Inflammatory macrophage treated with lipopolysaccharide for 4 hours (primary cell): ENCODE measurements around the gene MDM4.
"Not testable (repeated sequence)": the region's sequence is repeated elsewhere in the genome, so short reads cannot be mapped to it uniquely, and the experiment has no call there.

Experiments
- DNase-seq: peaks from one replicate; pipeline ENCODE4 v3.0.0-alpha.2; 2020

MDM4 gene

GRCh38 chr1:204520834-204521709, 4.9 kb downstream of the MDM4 start:
- peak; percentile 40 for DNase-seq

DNA sequence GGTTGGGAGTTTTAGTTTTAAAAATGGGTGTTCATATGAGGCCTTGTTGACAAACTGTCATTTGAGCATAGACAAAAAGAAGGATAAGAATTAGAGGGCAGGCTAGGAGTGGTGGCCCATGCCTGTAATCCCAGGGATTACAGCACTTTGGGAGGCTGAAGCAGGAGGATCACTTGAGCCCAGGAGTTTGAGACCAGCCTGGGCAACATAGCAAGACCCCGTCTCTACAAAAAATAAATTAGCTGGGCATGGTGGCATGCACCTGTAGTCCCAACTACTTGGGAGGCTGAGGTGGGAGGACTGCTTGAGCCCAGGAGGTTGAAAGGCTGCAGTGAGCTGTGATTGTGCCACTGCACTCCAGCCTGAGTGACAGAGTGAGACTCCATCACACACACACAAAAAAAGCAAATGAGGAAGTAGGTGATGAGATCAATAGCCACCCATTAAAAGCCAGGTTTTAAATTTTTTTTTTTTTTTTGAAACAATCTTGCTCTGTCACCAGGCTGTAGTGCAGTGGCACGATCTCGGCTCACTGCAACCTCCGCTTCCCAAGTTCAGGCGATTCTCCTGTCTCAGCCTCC, 5.8 kb downstream of the MDM4 start:
- not testable (repeated sequence) for DNase-seq

GRCh38 chr1:204523605-204524215, 7.5 kb downstream of the MDM4 start:
- DNase-seq: no peak

- DNase-seq: no peak
Observed at GRCh38 chr1:204524986-204525385, 8.8 kb downstream of the MDM4 start.

- DNase-seq: no peak
Observed at GRCh38 chr1:204528241-204528640, 12.0 kb downstream of the MDM4 start.

GRCh38 chr1:204528677-204529076, 12.5 kb downstream of the MDM4 start:
- DNase-seq: no peak

DNA sequence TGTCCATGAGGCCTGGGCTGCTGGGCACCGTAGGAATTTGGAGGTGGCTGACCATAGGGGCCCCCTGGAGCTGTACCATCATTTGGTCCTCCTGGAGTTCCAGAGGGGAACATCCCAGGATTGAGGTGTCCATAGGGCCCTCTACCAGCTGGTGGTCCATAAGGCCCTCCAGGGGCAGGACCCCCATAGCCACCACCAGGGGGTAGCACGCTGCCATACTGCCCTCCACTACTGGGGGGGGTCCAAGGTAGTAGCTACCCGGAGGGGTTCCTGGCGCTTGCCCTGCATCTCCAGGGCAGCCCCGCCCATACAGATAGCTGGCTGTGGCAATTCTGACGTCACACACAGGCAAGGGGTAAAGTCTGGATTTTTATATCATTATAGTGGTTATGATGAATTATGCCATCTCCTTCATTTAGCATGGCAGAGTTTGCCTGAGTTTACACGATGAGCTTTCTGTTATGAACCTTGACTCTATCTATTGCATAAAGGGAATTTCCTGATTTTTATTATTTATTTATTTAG, 13.2 kb downstream of the MDM4 start:
- DNase-seq: no peak

GRCh38 chr1:204530932-204531331, 14.7 kb downstream of the MDM4 start:
- peak; percentile 60 for DNase-seq

- DNase-seq: no peak
Observed at GRCh38 chr1:204532832-204533231, 16.6 kb downstream of the MDM4 start.

DNA sequence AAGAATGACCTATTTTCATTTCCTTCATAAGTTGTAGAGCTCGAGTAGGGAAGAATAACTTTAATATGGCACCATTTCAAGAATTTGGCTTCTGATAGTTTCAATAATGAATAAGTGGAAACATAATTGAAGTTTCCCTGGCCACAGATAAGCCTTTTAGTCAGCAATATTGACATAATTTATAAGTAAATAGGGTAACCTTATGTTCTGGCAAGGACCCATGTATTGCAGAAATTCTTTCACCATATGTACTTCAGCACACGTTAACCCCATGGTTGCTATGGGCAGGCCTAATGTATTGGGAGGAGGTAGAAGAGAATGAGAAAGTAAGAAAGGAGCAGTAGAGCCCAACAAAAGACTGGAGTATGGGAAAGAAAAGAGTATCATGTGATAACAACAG, 25.4 kb downstream of the MDM4 start:
- no peak for DNase-seq

DNA sequence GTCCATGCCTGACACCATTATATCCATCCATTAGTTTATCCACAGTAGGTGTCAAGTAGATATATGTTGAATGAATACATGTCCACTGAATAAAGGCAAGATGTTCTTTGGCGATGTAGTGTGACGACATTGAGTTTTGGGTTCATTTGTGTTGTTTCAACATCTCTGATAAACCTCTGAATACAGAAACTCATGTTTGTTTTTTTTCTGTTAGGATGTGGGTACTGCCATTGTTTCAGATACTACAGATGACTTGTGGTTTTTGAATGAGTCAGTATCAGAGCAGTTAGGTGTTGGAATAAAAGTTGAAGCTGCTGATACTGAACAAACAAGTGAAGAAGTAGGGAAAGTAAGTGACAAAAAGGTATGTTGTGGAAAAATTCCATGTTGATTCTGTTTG, 28.1 kb downstream of the MDM4 start:
- DNase-seq: no peak

GRCh38 chr1:204545202-204545601, 29.0 kb downstream of the MDM4 start:
- no peak for DNase-seq

DNA sequence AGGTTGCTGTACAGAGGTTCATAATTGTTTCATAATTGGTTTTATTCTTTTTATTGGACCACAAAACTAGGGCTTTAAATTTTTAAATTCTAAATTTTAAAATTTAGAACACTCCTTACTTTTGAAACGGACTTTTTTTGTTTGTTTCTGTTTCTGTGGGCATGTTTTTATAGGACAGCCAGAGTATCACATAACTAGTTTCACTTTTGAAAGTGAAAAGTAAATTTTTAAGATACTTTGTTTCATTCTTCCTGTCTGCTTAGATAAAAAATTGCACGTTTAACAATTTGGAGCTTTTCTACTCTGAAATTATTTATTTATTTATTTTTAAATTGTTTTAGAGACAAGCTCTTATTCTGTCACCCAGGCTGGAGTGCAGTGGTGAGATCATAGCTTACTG, 29.7 kb downstream of the MDM4 start:
- DNase-seq: no peak

DNA sequence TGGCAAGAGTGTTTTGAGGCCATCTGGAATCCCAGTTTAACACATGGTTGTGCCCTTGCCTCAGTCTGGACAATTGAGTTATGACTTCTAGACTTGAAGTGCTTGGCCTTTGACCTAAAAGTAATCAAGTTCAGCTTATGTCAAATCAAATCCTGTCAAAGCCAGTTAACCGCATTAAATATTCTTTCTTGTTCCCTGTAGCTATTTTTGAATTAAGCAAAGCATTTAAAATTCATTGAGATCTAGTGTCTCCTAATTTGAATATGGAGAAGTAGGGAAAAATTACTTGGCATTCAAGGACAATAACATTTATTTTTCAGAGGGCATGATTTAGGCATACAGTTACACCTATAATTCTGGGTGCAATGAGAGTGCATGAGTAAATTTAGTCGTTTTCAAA, 32.1 kb downstream of the MDM4 start:
- no peak for DNase-seq

DNA sequence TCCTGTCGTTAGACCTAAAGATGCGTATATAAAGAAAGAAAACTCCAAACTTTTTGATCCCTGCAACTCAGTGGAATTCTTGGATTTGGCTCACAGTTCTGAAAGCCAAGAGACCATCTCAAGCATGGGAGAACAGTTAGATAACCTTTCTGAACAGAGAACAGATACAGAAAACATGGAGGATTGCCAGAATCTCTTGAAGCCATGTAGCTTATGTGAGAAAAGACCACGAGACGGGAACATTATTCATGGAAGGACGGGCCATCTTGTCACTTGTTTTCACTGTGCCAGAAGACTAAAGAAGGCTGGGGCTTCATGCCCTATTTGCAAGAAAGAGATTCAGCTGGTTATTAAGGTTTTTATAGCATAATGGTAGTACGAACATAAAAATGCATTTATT, 33.1 kb downstream of the MDM4 start:
- no peak for DNase-seq

DNA sequence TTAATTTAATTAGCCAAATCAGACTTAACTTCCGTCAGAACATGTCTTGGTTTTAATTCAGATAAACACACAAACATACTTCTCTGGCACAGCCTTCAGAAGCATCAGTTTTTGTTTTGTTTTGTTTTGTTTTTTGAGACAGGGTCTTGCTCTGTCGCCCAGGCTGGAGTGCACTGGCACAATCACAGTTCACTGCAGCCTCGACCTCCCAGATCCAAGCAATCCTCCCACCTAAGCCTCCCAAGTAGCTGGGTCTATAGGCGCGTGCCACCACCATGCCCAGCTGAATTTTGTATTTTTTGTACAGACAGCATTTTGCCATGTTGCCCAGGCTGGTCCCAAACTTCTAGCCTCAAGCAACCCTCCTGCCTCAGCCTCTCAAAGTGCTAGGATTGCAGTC, 34.7 kb downstream of the MDM4 start:
- no peak for DNase-seq

- DNase-seq: no peak
Observed at GRCh38 chr1:204556458-204557052, 40.3 kb downstream of the MDM4 start.

GRCh38 chr1:204558467-204558866, 42.3 kb downstream of the MDM4 start:
- no peak for DNase-seq

DNA sequence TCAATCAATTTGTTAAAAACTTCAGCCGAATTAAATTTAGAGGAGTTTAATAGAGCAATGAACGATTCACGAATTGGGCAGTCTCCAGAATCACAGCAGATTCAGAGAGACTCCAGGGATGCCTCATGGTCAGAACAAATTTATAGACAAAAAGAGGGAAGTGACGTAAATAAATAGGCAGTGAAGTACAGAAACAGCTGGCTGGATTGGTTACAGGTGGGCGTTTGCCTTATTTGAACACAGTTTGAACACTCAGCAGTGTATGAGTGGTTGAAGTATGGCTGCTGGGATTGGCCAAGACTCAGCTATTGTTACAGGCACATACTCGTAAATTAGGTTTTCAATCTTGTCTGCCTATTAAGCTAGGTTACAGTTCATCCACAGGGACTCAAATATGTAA, 43.8 kb downstream of the MDM4 start:
- peak; percentile 42 for DNase-seq

DNA sequence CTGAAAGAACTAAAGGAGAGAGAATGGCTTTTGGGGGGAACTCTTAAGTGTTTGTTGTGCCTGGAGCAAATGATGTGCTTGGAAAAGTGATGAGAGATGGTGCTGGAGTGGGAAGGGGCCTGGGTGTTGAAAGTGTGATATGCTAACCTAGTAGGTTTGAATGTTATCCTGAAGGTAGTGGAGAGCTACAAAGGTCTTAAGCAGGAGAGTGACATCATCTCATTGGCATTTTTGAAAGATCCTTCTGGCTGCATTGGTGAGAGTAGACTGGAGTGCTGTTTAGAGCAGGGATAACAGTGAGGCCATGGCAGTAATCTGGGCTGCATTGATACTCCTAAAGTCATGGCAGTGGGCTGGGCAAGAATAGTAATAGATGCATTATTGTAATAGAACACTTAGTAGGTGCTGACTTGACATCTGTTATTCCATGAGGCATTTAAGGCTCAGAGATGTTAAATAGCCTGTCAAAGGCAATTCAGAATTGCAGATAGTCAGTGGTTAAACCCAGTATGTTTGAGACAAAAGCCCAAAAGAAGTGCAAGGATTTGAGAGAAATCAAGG, 44.5 kb downstream of the MDM4 start:
- no peak for DNase-seq

DNA sequence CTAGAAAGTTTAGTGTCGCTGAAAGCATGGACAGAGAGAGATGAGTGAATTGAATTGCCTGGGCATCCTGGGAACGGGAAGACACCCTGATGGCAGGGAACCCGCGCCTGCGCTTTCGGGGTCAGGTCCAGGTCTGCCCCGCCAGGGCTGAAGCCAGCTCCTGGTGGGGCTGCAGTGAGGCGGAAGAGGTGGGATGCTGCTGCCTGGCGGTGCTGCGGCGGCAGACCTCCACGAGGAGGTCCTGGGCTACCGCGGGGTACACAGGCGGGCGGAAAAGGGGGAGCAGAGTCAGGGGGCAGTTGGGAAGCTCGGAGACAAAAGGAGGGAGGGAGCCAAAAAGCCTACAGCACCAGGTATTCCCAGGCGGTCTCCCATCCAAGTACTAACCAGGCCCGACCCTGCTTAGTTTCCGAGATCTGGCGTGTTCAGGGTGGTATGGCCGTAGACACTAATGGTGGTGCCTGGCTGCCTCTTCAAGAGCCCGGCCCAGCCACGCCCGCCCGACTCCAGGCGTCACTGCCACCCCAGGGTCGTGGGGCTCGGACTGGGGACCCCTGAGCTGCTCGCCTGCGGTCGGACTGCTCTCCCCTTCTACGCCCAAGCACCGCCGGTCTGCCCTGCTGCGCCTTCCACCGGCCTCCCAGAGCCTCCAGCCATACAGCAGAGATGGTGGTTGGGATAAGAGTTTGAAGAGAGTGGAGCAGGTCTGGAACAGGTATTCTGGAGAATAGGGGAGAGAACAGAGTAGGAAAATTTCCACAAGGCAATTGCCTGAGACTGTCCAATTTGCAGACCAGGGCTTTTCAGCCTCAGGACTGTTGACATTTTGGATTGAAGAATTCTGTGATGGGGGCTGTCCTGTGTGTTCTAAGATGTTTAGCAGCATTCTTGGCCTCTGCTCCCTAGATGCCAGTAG, 46.1 kb downstream of the MDM4 start:
- DNase-seq: no peak

DNA sequence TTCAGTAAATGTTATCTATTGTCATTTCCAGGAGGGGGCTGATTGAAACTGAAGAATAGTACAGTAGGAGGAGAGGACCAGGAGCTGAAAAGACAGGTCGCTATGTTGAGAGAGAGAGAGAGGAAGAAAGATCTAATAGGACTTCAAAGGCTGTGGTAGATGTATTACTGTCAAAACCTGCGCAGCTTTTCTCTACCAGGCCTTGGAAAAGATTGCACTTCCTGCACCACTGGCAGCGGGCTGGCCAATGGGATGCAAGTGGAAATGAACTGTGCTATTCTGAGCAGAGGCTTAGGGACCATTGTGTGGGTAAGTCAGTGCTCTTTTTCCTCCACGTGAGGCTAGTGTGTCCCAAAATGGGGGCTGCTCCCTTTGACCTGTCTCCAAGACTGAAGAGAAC, 47.1 kb downstream of the MDM4 start:
- DNase-seq: no peak
